Measurements from ENCODE around the gene THUMPD1. TPM values are rescaled to one million over a fixed set of nuclear protein-coding genes. Genes with fewer than 3 reads are reported as not detected.
"Not testable (repeated sequence)": the region's sequence is repeated elsewhere in the genome, so short reads cannot be mapped to it uniquely, and the experiment has no call there.

THUMPD1 gene
- total RNA-seq, 2 experiments from 2014 or later = 44.9 to 45.0 TPM

- peaks cover 5% of the 10 kb centered on the region for H3K36me3 Mint-ChIP-seq (ENCODE audit: low read depth)
- DNase-seq (no peak), ATAC-seq (no peak)
- no peaks in the 10 kb centered on the region for H3K27me3 Mint-ChIP-seq
- POLR2A ChIA-PET = interaction anchor here (0.7 kb wide), 1 partner anchor 191 kb away, joined by 4 read pairs; no protein-coding TSS in a partner anchor
- H3K4me1 Mint-ChIP-seq (ENCODE audit: low read depth) = peaks cover 23% of the 10 kb centered on the region
- H3K4me3 Mint-ChIP-seq = no peak overlapping the region
- H3K27ac Mint-ChIP-seq = no peak overlapping the region
- intact Hi-C loops (cut with micrococcal nuclease) = no loop called here
- TF ChIP-seq, protein P1, sequence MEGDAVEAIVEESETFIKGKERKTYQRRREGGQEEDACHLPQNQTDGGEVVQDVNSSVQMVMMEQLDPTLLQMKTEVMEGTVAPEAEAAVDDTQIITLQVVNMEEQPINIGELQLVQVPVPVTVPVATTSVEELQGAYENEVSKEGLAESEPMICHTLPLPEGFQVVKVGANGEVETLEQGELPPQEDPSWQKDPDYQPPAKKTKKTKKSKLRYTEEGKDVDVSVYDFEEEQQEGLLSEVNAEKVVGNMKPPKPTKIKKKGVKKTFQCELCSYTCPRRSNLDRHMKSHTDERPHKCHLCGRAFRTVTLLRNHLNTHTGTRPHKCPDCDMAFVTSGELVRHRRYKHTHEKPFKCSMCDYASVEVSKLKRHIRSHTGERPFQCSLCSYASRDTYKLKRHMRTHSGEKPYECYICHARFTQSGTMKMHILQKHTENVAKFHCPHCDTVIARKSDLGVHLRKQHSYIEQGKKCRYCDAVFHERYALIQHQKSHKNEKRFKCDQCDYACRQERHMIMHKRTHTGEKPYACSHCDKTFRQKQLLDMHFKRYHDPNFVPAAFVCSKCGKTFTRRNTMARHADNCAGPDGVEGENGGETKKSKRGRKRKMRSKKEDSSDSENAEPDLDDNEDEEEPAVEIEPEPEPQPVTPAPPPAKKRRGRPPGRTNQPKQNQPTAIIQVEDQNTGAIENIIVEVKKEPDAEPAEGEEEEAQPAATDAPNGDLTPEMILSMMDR (IDR thresholded peaks at IDR 0.05) = no peak
- CTCF ChIA-PET = interaction anchor here (0.7 kb wide), 1 partner anchor 12 kb away, joined by 3 read pairs; no protein-coding TSS in a partner anchor
- peaks cover 3% of the 10 kb centered on the region for H3K9me3 Mint-ChIP-seq
Measured at GRCh38 chr16:20766294-20766693, 24.7 kb upstream of the THUMPD1 start.

- Mint-ChIP-seq H3K36me3 (ENCODE audit: low read depth) (peaks cover 6% of the 10 kb centered on the region), H3K4me1 (ENCODE audit: low read depth) (peaks cover 23% of the 10 kb centered on the region), H3K27ac (no peak overlapping the region), H3K4me3 (no peak overlapping the region), H3K9me3 (peaks cover 3% of the 10 kb centered on the region), H3K27me3 (no peaks in the 10 kb centered on the region)
- intact Hi-C loops (cut with micrococcal nuclease) = no loop called here
- POLR2A ChIA-PET = interaction anchor here (1.0 kb wide), 1 partner anchor 24 kb away, joined by 3 read pairs; the partner anchor contains the start of gene THUMPD1
- TF ChIP-seq, protein P1 (IDR thresholded peaks at IDR 0.05) = no peak
- no peak for DNase-seq
- CTCF ChIA-PET = interaction anchor here (0.7 to 2.3 kb wide), 5 partner anchors 8 to 41 kb away, joined by 3 to 8 read pairs (median 3); no protein-coding TSS in a partner anchor
- no peak for ATAC-seq
Measured at GRCh38 chr16:20765732-20766131, 24.1 kb upstream of the THUMPD1 start.

DNA sequence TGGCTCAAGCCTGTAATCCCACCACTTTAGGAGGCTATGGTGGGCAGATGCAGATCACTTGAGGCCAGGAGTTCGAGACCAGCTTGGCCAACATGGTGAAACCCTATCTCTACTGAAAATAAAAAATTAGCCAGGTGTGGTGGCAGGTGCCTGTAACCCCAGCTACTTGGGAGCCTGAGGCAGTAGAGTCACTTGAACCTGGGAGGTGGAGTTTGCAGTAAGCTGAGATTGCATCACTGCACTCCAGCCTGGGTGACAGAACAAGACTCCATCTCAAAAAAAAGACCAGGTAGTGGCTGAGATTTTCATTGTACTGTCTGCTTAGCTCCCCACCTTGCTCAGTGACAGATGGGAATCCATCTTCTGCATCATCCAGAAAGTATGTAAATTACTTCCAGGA, 22.8 kb upstream of the THUMPD1 start:
- H3K4me3 Mint-ChIP-seq; H3K27ac Mint-ChIP-seq; H3K9me3 Mint-ChIP-seq; ATAC-seq; intact Hi-C loops (cut with micrococcal nuclease); H3K27me3 Mint-ChIP-seq; H3K36me3 Mint-ChIP-seq (ENCODE audit: low read depth); DNase-seq: not testable (repeated sequence)
- ChIA-PET POLR2A (interaction anchor here (1.1 to 2.9 kb wide), 2 partner anchors 14 to 42 kb away, joined by 3 to 13 read pairs; partner anchors contain the start of genes ERI2 and REXO5), CTCF (interaction anchor here (0.7 to 2.3 kb wide), 7 partner anchors 9 to 1186 kb away, joined by 3 to 8 read pairs (median 3); no protein-coding TSS in a partner anchor)
- peaks cover 23% of the 10 kb centered on the region for H3K4me1 Mint-ChIP-seq (ENCODE audit: low read depth)

DNA sequence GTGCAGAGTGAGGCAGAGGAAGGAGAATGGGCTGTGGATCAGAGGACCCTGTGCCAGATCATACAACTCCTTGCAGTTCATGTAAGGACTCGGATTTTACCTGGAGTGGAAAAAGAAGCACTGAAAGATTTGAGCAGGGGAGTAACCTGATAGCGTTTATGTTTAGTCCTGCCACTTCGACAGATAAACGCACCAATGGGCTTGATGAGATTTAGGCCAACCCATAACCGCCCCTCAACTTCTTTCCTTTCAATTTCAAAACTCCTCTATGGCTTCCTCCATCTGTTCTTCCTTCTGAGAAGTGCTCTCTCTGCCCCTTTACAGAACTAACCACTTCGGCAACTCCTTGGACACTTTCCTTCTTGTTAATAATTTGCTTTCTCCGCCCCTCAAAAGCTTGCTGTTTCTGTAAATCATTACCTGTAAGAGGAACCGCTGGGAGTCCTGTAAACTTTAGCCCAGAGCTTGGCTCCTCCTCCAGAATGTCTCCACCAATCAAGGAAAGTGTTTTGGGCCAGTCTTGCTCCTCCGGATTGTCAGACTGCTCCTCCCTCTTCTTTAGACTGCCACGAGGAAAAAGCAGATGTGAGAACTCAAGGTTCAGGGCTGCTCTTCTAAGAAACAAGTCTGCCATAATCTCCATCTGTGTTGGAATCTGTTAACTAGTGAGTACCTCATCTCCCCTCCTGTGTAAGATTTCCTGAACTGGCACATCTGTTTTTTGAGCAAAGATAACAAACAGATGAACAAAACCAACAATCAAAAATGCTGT, 22.0 kb upstream of the THUMPD1 start, which contains the start of gene ACSM3:
Gene ACSM3 (plus strand): TSS at position 554 of the 772 bp plus-strand sequence. CDS start 6,021 bp downstream, outside the sequence.
- H3K27me3 Mint-ChIP-seq = no peaks in the 10 kb centered on the region
- peaks cover 23% of the 10 kb centered on the region for H3K4me1 Mint-ChIP-seq (ENCODE audit: low read depth)
- ChIA-PET POLR2A (interaction anchor here (1.1 to 2.9 kb wide), 2 partner anchors 15 to 43 kb away, joined by 3 to 13 read pairs; partner anchors contain the start of genes ERI2 and REXO5), CTCF (interaction anchor here (0.7 to 2.3 kb wide), 6 partner anchors 9 to 1185 kb away, joined by 3 to 8 read pairs (median 4); no protein-coding TSS in a partner anchor)
- DNase-seq (peak; percentile 76), ATAC-seq (peak; percentile 99)
- H3K9me3 Mint-ChIP-seq = peaks cover 5% of the 10 kb centered on the region
- TF ChIP-seq, protein P1 (IDR thresholded peaks at IDR 0.05) = no peak
- H3K36me3 Mint-ChIP-seq (ENCODE audit: low read depth) = peaks cover 7% of the 10 kb centered on the region
- peak within 1 kb of the TSS; percentile 90 for H3K27ac Mint-ChIP-seq
- intact Hi-C loops (cut with micrococcal nuclease) = no loop called here
- H3K4me3 Mint-ChIP-seq = peak within 1 kb of the TSS; percentile 78

DNA sequence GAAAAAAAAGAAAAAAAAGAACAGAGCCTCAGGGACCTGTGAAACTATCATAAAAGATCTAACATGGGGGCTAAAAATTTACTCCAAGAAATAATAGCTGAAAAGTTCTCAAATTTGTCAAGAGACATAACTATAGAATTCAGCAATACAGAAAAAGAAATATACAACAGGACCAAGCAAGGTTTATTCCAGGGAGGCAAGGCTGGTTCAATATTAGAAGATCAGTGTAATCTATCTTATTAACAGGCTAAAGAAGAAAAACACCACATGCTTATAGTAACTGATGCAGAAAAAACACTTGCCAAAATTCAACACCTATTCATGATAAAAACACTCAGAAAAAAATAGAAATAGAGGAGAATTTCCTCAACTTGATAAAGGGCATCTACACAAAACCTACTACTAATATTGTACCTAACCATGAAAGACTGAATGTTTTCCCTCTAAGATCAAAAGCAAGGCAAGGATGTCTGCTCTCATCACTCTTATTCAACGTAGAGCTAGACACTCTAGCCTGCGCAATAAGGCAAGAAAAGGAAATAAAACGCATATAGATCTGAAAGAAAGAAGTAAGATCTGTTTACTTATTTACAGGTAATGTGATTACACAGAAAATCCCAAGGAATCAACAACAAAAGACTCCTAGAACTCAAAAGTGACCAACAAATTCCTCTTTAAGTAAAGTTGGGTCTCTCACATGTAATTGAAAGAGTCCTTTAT, 20.9 kb upstream of the THUMPD1 start:
- intact Hi-C loops (cut with micrococcal nuclease) = no loop called here
- ChIA-PET POLR2A (interaction anchor here (2.9 kb wide), 1 partner anchor 44 kb away, joined by 13 read pairs; the partner anchor contains the start of genes ERI2 and REXO5), CTCF (interaction anchor here (1.3 to 1.7 kb wide), 3 partner anchors 8 to 27 kb away, joined by 3 to 4 read pairs (median 3); no protein-coding TSS in a partner anchor)
- TF ChIP-seq, protein P1 (IDR thresholded peaks at IDR 0.05) = no peak
- Mint-ChIP-seq H3K4me1 (ENCODE audit: low read depth) (peaks cover 23% of the 10 kb centered on the region), H3K36me3 (ENCODE audit: low read depth) (peaks cover 7% of the 10 kb centered on the region), H3K4me3 (peak overlapping the region; percentile 78), H3K27me3 (no peaks in the 10 kb centered on the region), H3K27ac (peak overlapping the region; percentile 90), H3K9me3 (peaks cover 5% of the 10 kb centered on the region)
- DNase-seq (no peak), ATAC-seq (no peak)

All from activated CD8-positive, alpha-beta T cell treated with anti-CD3 and anti-CD28 coated beads for 36 hours (primary cell).